Erythroblast (primary cell): ENCODE data around the gene PTPN13.

Experiments used
- GATA1 ChIP-seq: IDR thresholded peaks from 2 replicates; pipeline ENCODE4 v1.6.1; 2011; ENCODE audit warnings: low read depth, mild to moderate bottlenecking, control low read depth, low read length, moderate library complexity
- POLR2A ChIP-seq: IDR thresholded peaks from 2 replicates; pipeline ENCODE4 v1.6.1; 2011; ENCODE audit warnings: mild to moderate bottlenecking, low read length

DNA sequence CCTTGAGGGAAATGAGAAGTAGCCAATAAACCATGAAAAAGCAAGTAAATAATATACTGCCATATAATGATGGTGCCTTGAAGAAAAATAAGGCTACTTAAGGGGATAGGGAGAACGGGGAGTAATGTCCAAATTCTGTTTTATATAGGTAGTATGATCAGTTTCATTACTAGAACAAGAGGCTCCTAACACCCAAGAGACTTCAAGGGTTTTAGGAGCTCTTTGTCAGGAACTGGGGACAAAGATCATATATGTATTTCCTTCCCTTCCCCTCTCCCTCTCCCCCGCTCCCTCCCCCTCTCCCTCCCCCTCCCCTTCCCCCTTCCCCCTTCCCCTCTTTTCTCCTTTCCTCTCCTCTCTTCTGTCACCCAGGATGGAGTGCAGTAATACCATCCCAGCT, 127.3 kb downstream of the PTPN13 start:
- no peak for TF ChIP-seq POLR2A
- no peak for TF ChIP-seq GATA1
